Caco-2 (cell line): Measurements from ENCODE around the gene RPS27L. TPM values are rescaled to one million over a fixed set of nuclear protein-coding genes. Genes with fewer than 3 reads are reported as not detected.

Source experiments
- BruUV-seq: library from RNA; stranded (reverse); fragments of 400-500 nt; replicated peaks from 2 replicates; lab custom pipeline; 2021; lab: Mats Ljungman, UMichigan
- CTCF ChIA-PET: fragments of 300-600 bp; sonication (Branson Sonifier 250); formaldehyde crosslinking; loops from one replicate; lab custom pipeline; 2022; ENCODE audit warnings: antibody characterized with exemption; lab: Charles Lee
- POLR2A ChIA-PET: fragments of 300-600 bp; sonication (Branson Sonifier 250); formaldehyde crosslinking; loops from one replicate; lab custom pipeline; 2022; ENCODE audit warnings: antibody characterized with exemption; lab: Charles Lee
- DNase-seq, 2 experiments: peaks; one replicate each; pipeline versions ENCODE4 v3.0.0 to v3.0.0-alpha.2; 2020 to 2022
- H3K27me3 ChIP-seq: replicated peaks from 2 replicates; pipeline ENCODE4 v1.6.0; 2011; ENCODE audit warnings: low read length; ENCODE audit not compliant: control insufficient read depth, insufficient read depth
- H3K36me3 ChIP-seq: 2 replicates; pipeline ENCODE4 v1.5.1; 2011; ENCODE audit warnings: low read length; ENCODE audit not compliant: control insufficient read depth, insufficient read depth
- H3K4me1 ChIP-seq: fragments of 250-450 bp; sonication (Bioruptor Pico); 2 replicates; pipeline ENCODE4 v1.5.1; 2020; ENCODE audit warnings: mild to moderate bottlenecking
- H3K4me3 ChIP-seq: 2 replicates; pipeline ENCODE4 v1.5.1; 2011; ENCODE audit warnings: low read depth, mild to moderate bottlenecking, control low read depth, low read length
- H3K9me3 ChIP-seq: fragments of 250-450 bp; sonication (Bioruptor Pico); 2 replicates; pipeline ENCODE4 v1.5.1; 2020; ENCODE audit warnings: mild to moderate bottlenecking, moderate library complexity
- H3K27ac Mint-ChIP-seq: one replicate; pipeline ENCODE4 v1.8.0; 2022; ENCODE audit warnings: mixed read lengths; ENCODE audit not compliant: unreplicated experiment
- H3K27me3 Mint-ChIP-seq: one replicate; pipeline ENCODE4 v1.8.0; 2022; ENCODE audit warnings: mixed read lengths; ENCODE audit not compliant: insufficient read depth, unreplicated experiment
- H3K36me3 Mint-ChIP-seq: one replicate; pipeline ENCODE4 v1.8.0; 2022; ENCODE audit warnings: mild to moderate bottlenecking, mixed read lengths; ENCODE audit not compliant: insufficient read depth, unreplicated experiment
- H3K4me1 Mint-ChIP-seq: one replicate; pipeline ENCODE4 v1.8.0; 2022; ENCODE audit warnings: low read depth, mixed read lengths; ENCODE audit not compliant: unreplicated experiment
- H3K4me3 Mint-ChIP-seq: one replicate; pipeline ENCODE4 v1.8.0; 2022; ENCODE audit warnings: mild to moderate bottlenecking, moderate library complexity, mixed read lengths; ENCODE audit not compliant: unreplicated experiment
- H3K9me3 Mint-ChIP-seq: one replicate; pipeline ENCODE4 v1.8.0; 2022; ENCODE audit warnings: mixed read lengths; ENCODE audit not compliant: unreplicated experiment
- intact Hi-C: fragments of 100-400 bp; cut with micrococcal nuclease; formaldehyde crosslinking; loops from one replicate; pipeline ENCODE4 v1.10.0; 2022; ENCODE audit not compliant: unreplicated experiment
- total RNA-seq: library from RNA; stranded (reverse); gene quantifications from 2 replicates; pipeline ENCODE4 v1.2.3, GENCODE V29; 2022
- TF ChIP-seq, protein P1 (sequence below), 2 experiments: fragments of 200-600 bp in 1 of 2; IDR thresholded peaks; 1 replicate in 1 of 2; 2 replicates in 1 of 2; pipeline versions ENCODE4 v1.5.1 to v1.8.0; 2011 to 2022; ENCODE audit warnings: antibody characterized with exemption in 1 of 2, control low read depth in 1 of 2, inconsistent platforms in 1 of 2, low read depth in 1 of 2, low read length in 1 of 2, mild to moderate bottlenecking in 1 of 2, moderate library complexity in 1 of 2; ENCODE audit not compliant: insufficient read depth in 1 of 2, severe bottlenecking in 1 of 2, unreplicated experiment in 1 of 2

Gene RPS27L
- total RNA-seq, 1 experiment from 2014 or later = 73.0 TPM

- H3K27me3 Mint-ChIP-seq = no peaks in the 10 kb centered on the region
- H3K4me1 ChIP-seq = no peaks in the 10 kb centered on the region
- no peak overlapping the region for H3K4me3 Mint-ChIP-seq
- intact Hi-C loops = no loop called here
- POLR2A ChIA-PET = no interaction called here
- no peaks in the 10 kb centered on the region for H3K9me3 ChIP-seq
- H3K27me3 ChIP-seq = no peaks in the 10 kb centered on the region
- H3K36me3 ChIP-seq = no peaks in the 10 kb centered on the region
- TF ChIP-seq, protein P1, sequence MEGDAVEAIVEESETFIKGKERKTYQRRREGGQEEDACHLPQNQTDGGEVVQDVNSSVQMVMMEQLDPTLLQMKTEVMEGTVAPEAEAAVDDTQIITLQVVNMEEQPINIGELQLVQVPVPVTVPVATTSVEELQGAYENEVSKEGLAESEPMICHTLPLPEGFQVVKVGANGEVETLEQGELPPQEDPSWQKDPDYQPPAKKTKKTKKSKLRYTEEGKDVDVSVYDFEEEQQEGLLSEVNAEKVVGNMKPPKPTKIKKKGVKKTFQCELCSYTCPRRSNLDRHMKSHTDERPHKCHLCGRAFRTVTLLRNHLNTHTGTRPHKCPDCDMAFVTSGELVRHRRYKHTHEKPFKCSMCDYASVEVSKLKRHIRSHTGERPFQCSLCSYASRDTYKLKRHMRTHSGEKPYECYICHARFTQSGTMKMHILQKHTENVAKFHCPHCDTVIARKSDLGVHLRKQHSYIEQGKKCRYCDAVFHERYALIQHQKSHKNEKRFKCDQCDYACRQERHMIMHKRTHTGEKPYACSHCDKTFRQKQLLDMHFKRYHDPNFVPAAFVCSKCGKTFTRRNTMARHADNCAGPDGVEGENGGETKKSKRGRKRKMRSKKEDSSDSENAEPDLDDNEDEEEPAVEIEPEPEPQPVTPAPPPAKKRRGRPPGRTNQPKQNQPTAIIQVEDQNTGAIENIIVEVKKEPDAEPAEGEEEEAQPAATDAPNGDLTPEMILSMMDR (IDR thresholded peaks at IDR 0.05; ENCODE audit: insufficient read depth in 1 of 2, low read depth in 1 of 2, low read length in 1 of 2, severe bottlenecking in 1 of 2, unreplicated experiment in 1 of 2) = no peak
- DNase-seq = no peak
- peaks cover 11% of the 10 kb centered on the region for H3K9me3 Mint-ChIP-seq
- H3K4me1 Mint-ChIP-seq = no peaks in the 10 kb centered on the region
- BruUV-seq = no TSS peak
- CTCF ChIA-PET = no interaction called here
- no peak overlapping the region for H3K4me3 ChIP-seq
- H3K27ac Mint-ChIP-seq = no peak overlapping the region
- H3K36me3 Mint-ChIP-seq = no peaks in the 10 kb centered on the region
These were observed 46.8 kb downstream of the RPS27L start for GRCh38 chr15:63110428-63111026.

DNA sequence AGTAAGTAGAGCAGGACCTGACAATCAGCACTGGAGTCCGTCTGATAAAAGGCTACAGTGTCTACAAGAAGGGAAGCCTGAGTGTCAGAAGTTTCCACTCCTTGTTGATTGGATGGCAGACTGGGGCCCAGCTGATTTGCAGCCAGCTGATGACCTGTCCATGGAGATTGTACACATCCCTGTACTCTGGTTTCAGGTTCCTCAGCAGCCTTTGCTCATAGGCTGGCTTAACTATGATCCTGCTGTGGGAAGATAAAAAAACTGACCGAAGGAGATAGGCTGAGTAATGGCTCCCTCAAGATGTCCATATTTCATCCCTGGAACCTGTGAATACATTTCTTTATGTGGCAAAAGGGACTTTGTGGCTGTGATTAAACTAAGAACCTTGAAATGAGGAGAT, 47.4 kb downstream of the RPS27L start:
- Histone ChIP-seq H3K4me1 (no peaks in the 10 kb centered on the region), H3K27me3 (no peaks in the 10 kb centered on the region), H3K9me3 (no peaks in the 10 kb centered on the region), H3K4me3 (no peak overlapping the region), H3K36me3 (no peaks in the 10 kb centered on the region)
- POLR2A ChIA-PET = no interaction called here
- Mint-ChIP-seq H3K36me3 (no peaks in the 10 kb centered on the region), H3K9me3 (peaks cover 11% of the 10 kb centered on the region), H3K4me3 (no peak overlapping the region), H3K27me3 (no peaks in the 10 kb centered on the region), H3K4me1 (no peaks in the 10 kb centered on the region), H3K27ac (no peak overlapping the region)
- no TSS peak for BruUV-seq
- no peak for DNase-seq
- TF ChIP-seq, protein P1 (IDR thresholded peaks at IDR 0.05; ENCODE audit: insufficient read depth in 1 of 2, low read depth in 1 of 2, low read length in 1 of 2, severe bottlenecking in 1 of 2, unreplicated experiment in 1 of 2) = no peak
- CTCF ChIA-PET = no interaction called here
- intact Hi-C loops = no loop called here

DNA sequence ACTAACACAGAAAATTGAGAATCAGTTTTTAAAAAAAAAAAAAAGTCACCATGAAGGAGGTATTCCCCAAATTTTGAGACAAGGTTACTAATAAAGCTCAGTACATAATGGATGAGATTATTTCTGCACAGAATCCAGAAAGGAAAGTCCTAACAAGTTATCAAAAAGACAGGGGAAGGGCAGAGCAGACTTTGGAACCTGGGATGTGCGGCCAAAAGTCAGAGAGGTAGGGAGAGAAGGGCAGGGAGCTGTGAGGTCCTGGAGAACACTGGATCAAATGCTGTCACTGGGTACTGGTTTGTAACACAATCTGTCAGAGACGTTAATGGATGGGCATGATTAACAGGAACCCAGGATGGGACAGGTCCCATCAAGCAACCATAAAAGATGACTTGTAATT, 47.8 kb downstream of the RPS27L start:
- Mint-ChIP-seq H3K4me3 (no peak overlapping the region), H3K4me1 (no peaks in the 10 kb centered on the region), H3K9me3 (peaks cover 11% of the 10 kb centered on the region), H3K36me3 (no peaks in the 10 kb centered on the region), H3K27ac (no peak overlapping the region), H3K27me3 (no peaks in the 10 kb centered on the region)
- no peaks in the 10 kb centered on the region for H3K4me1 ChIP-seq
- no TSS peak for BruUV-seq
- TF ChIP-seq, protein P1 (IDR thresholded peaks at IDR 0.05; ENCODE audit: insufficient read depth in 1 of 2, low read depth in 1 of 2, low read length in 1 of 2, severe bottlenecking in 1 of 2, unreplicated experiment in 1 of 2) = no peak
- no peaks in the 10 kb centered on the region for H3K9me3 ChIP-seq
- DNase-seq = no peak
- no peak overlapping the region for H3K4me3 ChIP-seq
- no peaks in the 10 kb centered on the region for H3K36me3 ChIP-seq
- no peaks in the 10 kb centered on the region for H3K27me3 ChIP-seq
- ChIA-PET POLR2A (no interaction called here), CTCF (no interaction called here)
- intact Hi-C loops = no loop called here
